H1 (cell line): ENCODE data around the gene TXNDC5. TPM values are rescaled to one million over a fixed set of nuclear protein-coding genes. Genes with fewer than 3 reads are reported as not detected.

Experiments
- CTCF ChIA-PET: fragments of 300-600 bp; sonication (Branson Sonifier 250); formaldehyde crosslinking; loops from one replicate; lab custom pipeline; 2021; ENCODE audit not compliant: partially characterized antibody; lab: Charles Lee
- POLR2A ChIA-PET: fragments of 300-600 bp; sonication (Branson Sonifier 250); formaldehyde crosslinking; loops from one replicate; lab custom pipeline; 2021; ENCODE audit warnings: inconsistent platforms; ENCODE audit not compliant: partially characterized antibody; lab: Charles Lee
- DNase-seq, 2 experiments: peaks; one replicate each; pipeline versions ENCODE4 v3.0.0 to v3.0.0-alpha.2; 2010 to 2022; ENCODE audit warnings: low spot score in 2 of 2, low read depth in 1 of 2, mixed read lengths in 1 of 2
- FAIRE-seq: peaks from 2 replicates; lab custom pipeline; 2011; peaks lifted over from hg19 to GRCh38; lab: Jason Lieb, UNC
- H2AFZ ChIP-seq: 2 replicates; pipeline ENCODE4 v1.8.1; 2012; ENCODE audit warnings: low read length, inconsistent platforms
- H2AK5ac ChIP-seq: 2 replicates; pipeline ENCODE4 v1.6.1; 2013; ENCODE audit warnings: low read depth, low read length
- H2BK120ac ChIP-seq: replicated peaks from 2 replicates; pipeline ENCODE3; 2013; ENCODE audit warnings: low read depth, low read length, inconsistent platforms
- H2BK12ac ChIP-seq: 2 replicates; pipeline ENCODE4 v1.6.1; 2013; ENCODE audit warnings: low read depth, low read length
- H2BK15ac ChIP-seq: 2 replicates; pipeline ENCODE4 v1.6.1; 2013; ENCODE audit warnings: low read length
- H2BK20ac ChIP-seq: 2 replicates; pipeline ENCODE4 v1.6.1; 2013; ENCODE audit warnings: low read length
- H2BK5ac ChIP-seq: 2 replicates; pipeline ENCODE4 v1.6.1; 2013; ENCODE audit warnings: low read depth, low read length
- H3K14ac ChIP-seq: 2 replicates; pipeline ENCODE4 v1.6.1; 2013; ENCODE audit warnings: inconsistent platforms; ENCODE audit not compliant: insufficient read length
- H3K18ac ChIP-seq: 2 replicates; pipeline ENCODE4 v1.6.1; 2013; ENCODE audit warnings: low read length; ENCODE audit errors: extremely low read depth
- H3K23ac ChIP-seq: 2 replicates; pipeline ENCODE4 v1.6.1; 2013; ENCODE audit warnings: inconsistent platforms; ENCODE audit not compliant: insufficient read length
- H3K23me2 ChIP-seq: 2 replicates; pipeline ENCODE4 v1.6.1; 2013; ENCODE audit warnings: low read depth, low read length
- H3K27ac ChIP-seq: 2 replicates; pipeline ENCODE4 v1.6.1; 2011; ENCODE audit warnings: low read depth, low read length, inconsistent platforms
- H3K27me3 ChIP-seq, 4 experiments: replicated peaks in 1 of 4; 1 replicate in 1 of 4; 2 replicates in 3 of 4; pipeline versions ENCODE4 v1.6.1 to v1.8.1; 2011 to 2013; ENCODE audit warnings: low read length in 3 of 4, mild to moderate bottlenecking in 3 of 4, inconsistent platforms in 2 of 4, mixed read lengths in 2 of 4, moderate library complexity in 1 of 4; ENCODE audit not compliant: control insufficient read depth in 3 of 4, insufficient read depth in 3 of 4; ENCODE audit errors: extremely low read depth in 1 of 4
- H3K36me3 ChIP-seq, 4 experiments: 2 replicates each; pipeline versions ENCODE4 v1.6.1 to v1.8.1; 2011 to 2013; ENCODE audit warnings: mild to moderate bottlenecking in 4 of 4, low read length in 3 of 4, moderate library complexity in 2 of 4, control low read depth in 1 of 4, inconsistent platforms in 1 of 4; ENCODE audit not compliant: insufficient read depth in 4 of 4, control insufficient read depth in 2 of 4
- H3K4ac ChIP-seq: replicated peaks from 2 replicates; pipeline ENCODE3; 2013; ENCODE audit warnings: low read length, low read depth, mixed read lengths, inconsistent platforms; ENCODE audit not compliant: insufficient read length
- H3K4me1 ChIP-seq, 4 experiments: replicated peaks in 1 of 4; 1 replicate in 1 of 4; 2 replicates in 3 of 4; pipeline versions ENCODE4 v1.6.1 to v1.8.1; 2011 to 2013; ENCODE audit warnings: low read length in 3 of 4, inconsistent platforms in 2 of 4, mixed read lengths in 1 of 4; ENCODE audit not compliant: insufficient read depth in 4 of 4, control insufficient read depth in 3 of 4
- H3K4me2 ChIP-seq, 2 experiments: 2 replicates each; pipeline versions ENCODE4 v1.6.1 to v1.8.1; 2011 to 2013; ENCODE audit warnings: low read depth in 2 of 2, low read length in 2 of 2, control low read depth in 1 of 2, inconsistent platforms in 1 of 2, mild to moderate bottlenecking in 1 of 2; ENCODE audit not compliant: insufficient read depth in 1 of 2
- H3K4me3 ChIP-seq, 4 experiments: fragments of 200-600, 300-600 bp in 1 of 4; sonication (generic), shearing (Covaris generic), sonication (Bioruptor Twin) in 1 of 4; 2 replicates each; pipeline versions ENCODE4 v1.5.1 to v1.8.1; 2011 to 2016; ENCODE audit warnings: low read length in 4 of 4, low read depth in 3 of 4, control low read depth in 2 of 4, inconsistent platforms in 2 of 4, mild to moderate bottlenecking in 2 of 4, mixed read lengths in 1 of 4, moderate library complexity in 1 of 4; ENCODE audit not compliant: insufficient read depth in 2 of 4; ENCODE audit errors: extremely low read depth in 1 of 4
- H3K56ac ChIP-seq: replicated peaks from 2 replicates; pipeline ENCODE3; 2013; ENCODE audit warnings: low read depth, mild to moderate bottlenecking, mixed read lengths, low read length, inconsistent platforms; ENCODE audit not compliant: insufficient read length
- H3K79me1 ChIP-seq: 2 replicates; pipeline ENCODE4 v1.6.1; 2013; ENCODE audit warnings: low read depth, low read length, control low read depth
- H3K79me2 ChIP-seq, 2 experiments: 2 replicates each; pipeline versions ENCODE4 v1.6.1 to v1.8.1; 2012 to 2013; ENCODE audit warnings: low read length in 2 of 2, mild to moderate bottlenecking in 2 of 2, inconsistent platforms in 1 of 2; ENCODE audit not compliant: insufficient read depth in 2 of 2, control insufficient read depth in 1 of 2
- H3K9ac ChIP-seq, 4 experiments: replicated peaks in 1 of 4; 1 replicate in 1 of 4; 2 replicates in 3 of 4; pipeline versions ENCODE4 v1.6.1 to v1.8.1; 2011 to 2013; ENCODE audit warnings: low read depth in 3 of 4, low read length in 3 of 4, control low read depth in 2 of 4, mild to moderate bottlenecking in 2 of 4, moderate library complexity in 2 of 4, inconsistent platforms in 1 of 4; ENCODE audit errors: extremely low read depth in 1 of 4
- H3K9me3 ChIP-seq, 2 experiments: 2 replicates each; pipeline versions ENCODE4 v1.6.1 to v1.8.1; 2012 to 2013; ENCODE audit warnings: mild to moderate bottlenecking in 2 of 2, moderate library complexity in 2 of 2, control low read depth in 1 of 2, inconsistent platforms in 1 of 2, low read depth in 1 of 2, low read length in 1 of 2, mixed read lengths in 1 of 2; ENCODE audit not compliant: insufficient read depth in 2 of 2
- H4K20me1 ChIP-seq, 2 experiments: replicated peaks in 1 of 2; 2 replicates each; pipeline versions ENCODE3 to v1.8.1; 2011 to 2013; ENCODE audit warnings: inconsistent platforms in 2 of 2, low read length in 2 of 2, mild to moderate bottlenecking in 1 of 2; ENCODE audit not compliant: insufficient read depth in 2 of 2, control insufficient read depth in 1 of 2
- H4K5ac ChIP-seq: 2 replicates; pipeline ENCODE4 v1.6.1; 2013; ENCODE audit warnings: low read length, low read depth, mixed read lengths, inconsistent platforms; ENCODE audit not compliant: insufficient read length
- H4K8ac ChIP-seq: 2 replicates; pipeline ENCODE4 v1.8.0; 2013; ENCODE audit warnings: mild to moderate bottlenecking, moderate library complexity, low read length, inconsistent platforms; ENCODE audit not compliant: insufficient read depth; ENCODE audit errors: extremely low read depth
- H4K91ac ChIP-seq: replicated peaks from 2 replicates; pipeline ENCODE3; 2013; ENCODE audit warnings: low read length, mixed read lengths, inconsistent platforms; ENCODE audit not compliant: insufficient read length
- CHD2 ChIP-seq: IDR thresholded peaks from 2 replicates; pipeline ENCODE4 v1.6.1; 2012; ENCODE audit warnings: low read length, improper control_type of control experiment
- CREB1 ChIP-seq: IDR thresholded peaks from 2 replicates; pipeline ENCODE4 v1.6.1; 2012; ENCODE audit warnings: inconsistent platforms
- FOSL1 ChIP-seq: IDR thresholded peaks from 2 replicates; pipeline ENCODE4 v1.6.1; 2011; ENCODE audit warnings: mild to moderate bottlenecking, low read depth, low read length, moderate library complexity; ENCODE audit not compliant: insufficient read depth
- MAFK ChIP-seq: IDR thresholded peaks from 2 replicates; pipeline ENCODE4 v1.6.1; 2012; ENCODE audit warnings: low read depth, mild to moderate bottlenecking, improper control_type of control experiment, low read length
- NANOG ChIP-seq: IDR thresholded peaks from 2 replicates; pipeline ENCODE4 v1.6.1; 2011; ENCODE audit warnings: low read length, low read depth, mild to moderate bottlenecking, inconsistent platforms; ENCODE audit not compliant: insufficient read depth, poor library complexity, severe bottlenecking
- NRF1 ChIP-seq: IDR thresholded peaks from 2 replicates; pipeline ENCODE4 v1.6.1; 2011; ENCODE audit warnings: mild to moderate bottlenecking, low read depth, low read length, improper control_type of control experiment
- POLR2A ChIP-seq, 2 experiments: IDR thresholded peaks; 1 replicate in 1 of 2; 2 replicates in 1 of 2; pipeline ENCODE4 v1.6.1; 2011; ENCODE audit warnings: low read depth in 2 of 2, low read length in 2 of 2, mild to moderate bottlenecking in 2 of 2; ENCODE audit errors: control extremely low read depth in 1 of 2
- RAD21 ChIP-seq, 2 experiments: IDR thresholded peaks in 1 of 2; conservative IDR thresholded peaks in 1 of 2; 2 replicates each; pipeline ENCODE4 v1.6.1; 2011; ENCODE audit warnings: low read depth in 2 of 2, low read length in 2 of 2, improper control_type of control experiment in 1 of 2, inconsistent platforms in 1 of 2, mild to moderate bottlenecking in 1 of 2, moderate library complexity in 1 of 2
- RFX5 ChIP-seq: IDR thresholded peaks from 2 replicates; pipeline ENCODE4 v1.6.1; 2011; ENCODE audit warnings: low read depth, low read length, improper control_type of control experiment, borderline replicate concordance
- SIN3A ChIP-seq, 2 experiments: IDR thresholded peaks in 1 of 2; conservative IDR thresholded peaks in 1 of 2; 2 replicates each; pipeline ENCODE4 v1.6.1; 2011 to 2012; ENCODE audit warnings: low read length in 2 of 2, improper control_type of control experiment in 1 of 2, low read depth in 1 of 2, mild to moderate bottlenecking in 1 of 2
- SP4 ChIP-seq: IDR thresholded peaks from 2 replicates; pipeline ENCODE4 v1.6.1; 2012; ENCODE audit warnings: low read length, inconsistent platforms
- TAF1 ChIP-seq: IDR thresholded peaks from 2 replicates; pipeline ENCODE4 v1.6.1; 2011; ENCODE audit warnings: mild to moderate bottlenecking, low read depth, low read length
- YY1 ChIP-seq: IDR thresholded peaks from 2 replicates; pipeline ENCODE4 v1.6.1; 2011; ENCODE audit warnings: low read depth, mild to moderate bottlenecking, low read length
- WGBS, 2 experiments: shearing (Covaris generic) in 1 of 2; methylation state at CpG; one replicate each; pipeline versions ENCODE4 v1.1.6 to v1.1.7; 2013 to 2015; ENCODE audit warnings: low lambda C conversion rate in 2 of 2, mixed read lengths in 2 of 2, inconsistent platforms in 1 of 2, low coverage in 1 of 2, missing lambda C conversion rate in 1 of 2; ENCODE audit not compliant: insufficient replicate concordance in 2 of 2, insufficient coverage in 1 of 2, insufficient read length in 1 of 2; ENCODE audit errors: extremely low coverage in 1 of 2, missing lambda C conversion rate in 1 of 2; 5-methylcytosine and 5-hydroxymethylcytosine counted together
- polyA plus RNA-seq, 7 experiments: library from polyadenylated mRNA; depleted of rRNA in 3 of 7; stranded (reverse) in 5 of 7; unstranded in 2 of 7; fragments of >200 nt in 5 of 7; fragments of 200-250 nt in 2 of 7; gene quantifications; 1 replicate in 5 of 7; 2 replicates in 1 of 7; 4 replicates in 1 of 7; pipeline versions ENCODE4 v1.2.1 to v1.2.3, GENCODE V29; 2011 to 2013; ENCODE audit warnings: missing spikeins in 2 of 7, mixed read lengths in 2 of 7
- total RNA-seq: library from RNA; stranded (reverse); fragmentation: NEBNext Ultra II Directional; extraction: Animal tissue kit (Norgen Biotek cat#: 25700); gene quantifications from 2 replicates; pipeline ENCODE4 v1.2.1, GENCODE V29; 2021

The TXNDC5 gene
- total and polyA plus RNA-seq, 2 of the 8 experiments (the other 6 are each of a cell fraction or from before 2014, with no cell fraction given), result 114 to 172 TPM

GRCh38 chr6:7907159-7907558, 3.4 kb downstream of the TXNDC5 start:
- Histone ChIP-seq H2AFZ (no peak overlapping the region), H2BK20ac (no peak overlapping the region), H3K9ac (no peak overlapping the region), H2BK15ac (no peak overlapping the region), H3K23ac (no peak overlapping the region), H3K36me3 (peaks cover 7 to 28% (median 24%) of the 10 kb centered on the region in 4 experiments), H2AK5ac (no peak overlapping the region), H2BK12ac (no peak overlapping the region), H3K4me2 (no peak overlapping the region), H3K4me1 (peaks cover 2 to 7% (median 3%) of the 10 kb centered on the region in 4 experiments; a peak in 5 of 7 replicates), H3K27me3 (peaks cover 0 to 8% (median 2%) of the 10 kb centered on the region in 4 experiments; a peak in 4 of 7 replicates), H3K79me2 (peaks cover 14 to 48% of the 10 kb centered on the region in 2 experiments), H3K4me3 (no peak overlapping the region), H3K27ac (no peak overlapping the region), H4K20me1 (peaks cover 6 to 15% of the 10 kb centered on the region in 2 experiments), H2BK120ac (no peak overlapping the region), H3K9me3 (no peaks in the 10 kb centered on the region), H3K79me1 (peaks cover 13% of the 10 kb centered on the region), H4K5ac (no peak overlapping the region), H4K8ac (no peak overlapping the region), H3K4ac (no peak overlapping the region), H4K91ac (no peak overlapping the region), H3K14ac (no peak overlapping the region), H3K18ac (no peak overlapping the region), H3K23me2 (peaks cover 6% of the 10 kb centered on the region; the same call in 1 of the 2 replicates), H2BK5ac (no peak overlapping the region), H3K56ac (no peak overlapping the region)
- ChIA-PET CTCF (interaction anchor here (0.7 kb wide), 1 partner anchor 12 kb away, joined by 3 read pairs; no protein-coding TSS in a partner anchor), POLR2A (no interaction called here)
- FAIRE-seq (no peak), DNase-seq (no peak)
- WGBS, 2 experiments, result 94% methylated on average over 4 of the region's 4 CpGs; no CpG with 5 or more reads in 1 of the 2 experiments
- TF ChIP-seq FOSL1 (no peak), YY1 (no peak), NRF1 (no peak), MAFK (no peak), RAD21 (IDR thresholded peaks at IDR 0.05 in 1 of 2, conservative IDR thresholded peaks at IDR 0.05 in 1 of 2; ENCODE audit: low read depth in 2 of 2, low read length in 2 of 2) (no peak), SP4 (no peak), TAF1 (no peak), POLR2A (IDR thresholded peaks at IDR 0.05; ENCODE audit: control extremely low read depth in 1 of 2, low read depth in 2 of 2, low read length in 2 of 2) (no peak), NANOG (no peak), SIN3A (conservative IDR thresholded peaks at IDR 0.05 in 1 of 2, IDR thresholded peaks at IDR 0.05 in 1 of 2; ENCODE audit: low read depth in 1 of 2, low read length in 2 of 2) (no peak), RFX5 (no peak), CHD2 (no peak), CREB1 (no peak)
